Measurements from ENCODE around the gene PAFAH2. TPM values are rescaled to one million over a fixed set of nuclear protein-coding genes. Genes with fewer than 3 reads are reported as not detected.

PAFAH2 gene
- total RNA-seq, 1 donor from 2014 or later = 11.3 TPM

GRCh38 chr1:25994402-25995150, 3.3 kb downstream of the PAFAH2 start:
- no peak for TF ChIP-seq CTCF (IDR thresholded peaks at IDR 0.05; ENCODE audit: insufficient read depth, low read length, severe bottlenecking)
- DNase-seq (ENCODE audit: low read depth) (no peak), FAIRE-seq (no peak)
- Histone ChIP-seq H3K36me3 (ENCODE audit: control insufficient read depth, insufficient read depth, low read length) (peaks cover 6% of the 10 kb centered on the region), H3K4me3 (ENCODE audit: low read depth, low read length) (no peak overlapping the region), H3K27me3 (ENCODE audit: control insufficient read depth, insufficient read depth, low read length) (no peaks in the 10 kb centered on the region)

GRCh38 chr1:25993197-25993951, 4.5 kb downstream of the PAFAH2 start:
- no peak for FAIRE-seq
- no peak for TF ChIP-seq CTCF (IDR thresholded peaks at IDR 0.05; ENCODE audit: insufficient read depth, low read length, severe bottlenecking)
- Histone ChIP-seq H3K27me3 (ENCODE audit: control insufficient read depth, insufficient read depth, low read length) (no peaks in the 10 kb centered on the region), H3K4me3 (ENCODE audit: low read depth, low read length) (no peak overlapping the region), H3K36me3 (ENCODE audit: control insufficient read depth, insufficient read depth, low read length) (peaks cover 8% of the 10 kb centered on the region)
- no peak for DNase-seq (ENCODE audit: low read depth)

- no peak for TF ChIP-seq CTCF (IDR thresholded peaks at IDR 0.05; ENCODE audit: insufficient read depth, low read length, severe bottlenecking)
- DNase-seq (ENCODE audit: low read depth) (no peak), FAIRE-seq (no peak)
- H3K4me3 ChIP-seq (ENCODE audit: low read depth, low read length) = no peak overlapping the region
- H3K27me3 ChIP-seq (ENCODE audit: control insufficient read depth, insufficient read depth, low read length) = no peaks in the 10 kb centered on the region
- H3K36me3 ChIP-seq (ENCODE audit: control insufficient read depth, insufficient read depth, low read length) = peaks cover 11% of the 10 kb centered on the region
Observed at GRCh38 chr1:25992689-25993171, 5.1 kb downstream of the PAFAH2 start.

- no peaks in the 10 kb centered on the region for H3K27me3 ChIP-seq (ENCODE audit: control insufficient read depth, insufficient read depth, low read length)
- H3K36me3 ChIP-seq (ENCODE audit: control insufficient read depth, insufficient read depth, low read length) = peaks cover 11% of the 10 kb centered on the region
- FAIRE-seq (no peak), DNase-seq (ENCODE audit: low read depth) (peak; percentile 5)
- no peak overlapping the region for H3K4me3 ChIP-seq (ENCODE audit: low read depth, low read length)
- TF ChIP-seq CTCF (IDR thresholded peaks at IDR 0.05; ENCODE audit: insufficient read depth, low read length, severe bottlenecking) = no peak
Observed at GRCh38 chr1:25991937-25992688, 5.8 kb downstream of the PAFAH2 start.

GRCh38 chr1:25990702-25991395, 7.0 kb downstream of the PAFAH2 start:
- FAIRE-seq = no peak
- Histone ChIP-seq H3K36me3 (ENCODE audit: control insufficient read depth, insufficient read depth, low read length) (peaks cover 11% of the 10 kb centered on the region), H3K4me3 (ENCODE audit: low read depth, low read length) (no peak overlapping the region), H3K27me3 (ENCODE audit: control insufficient read depth, insufficient read depth, low read length) (no peaks in the 10 kb centered on the region)
- TF ChIP-seq CTCF (IDR thresholded peaks at IDR 0.05; ENCODE audit: insufficient read depth, low read length, severe bottlenecking) = no peak
- no peak for DNase-seq (ENCODE audit: low read depth)
